Measurements from ENCODE around the gene FDCSP. TPM values are rescaled to one million over a fixed set of nuclear protein-coding genes. Genes with fewer than 3 reads are reported as not detected.

FDCSP gene
- total and polyA plus RNA-seq, 4 donors: not detected

- no peak for TF ChIP-seq GABPA (IDR thresholded peaks at IDR 0.05 in 1 of 2, conservative IDR thresholded peaks at IDR 0.05 in 1 of 2)
Observed at GRCh38 chr4:70179811-70180210, 46.1 kb upstream of the FDCSP start (continued).

GRCh38 chr4:70181864-70182263, 44.1 kb upstream of the FDCSP start:
- peaks cover 0 to 13% (median 4%) of the 10 kb centered on the region in 4 donors for H3K4me1 ChIP-seq (ENCODE audit: control insufficient read depth in 4 of 4, insufficient read depth in 4 of 4, low read length in 3 of 4)
- H3K9ac ChIP-seq (ENCODE audit: low read depth in 1 of 2, low read length in 2 of 2): no peak overlapping the region
- no peaks in the 10 kb centered on the region for H3K9me3 ChIP-seq (ENCODE audit: control insufficient read depth in 4 of 4, low read length in 3 of 4)
- TF ChIP-seq TAF1 (conservative IDR thresholded peaks at IDR 0.05): no peak
- TF ChIP-seq SP1 (IDR thresholded peaks at IDR 0.05): no peak
- no peak for TF ChIP-seq ATF3 (IDR thresholded peaks at IDR 0.05)
- TF ChIP-seq FOXA2 (IDR thresholded peaks at IDR 0.05): no peak
- no peak for TF ChIP-seq HNF4G (IDR thresholded peaks at IDR 0.05)
- TF ChIP-seq RAD21 (IDR thresholded peaks at IDR 0.05): no peak
- TF ChIP-seq ZBTB33 (IDR thresholded peaks at IDR 0.05): no peak
- TF ChIP-seq JUND (IDR thresholded peaks at IDR 0.05): no peak
- TF ChIP-seq EGR1 (IDR thresholded peaks at IDR 0.05; ENCODE audit: low read depth in 2 of 2): no peak
- H3K36me3 ChIP-seq (ENCODE audit: control insufficient read depth in 4 of 4, insufficient read depth in 3 of 4, low read depth in 1 of 4, low read length in 3 of 4): no peaks in the 10 kb centered on the region
- DNase-seq (ENCODE audit: low spot score): no peak
- 83% methylated on average over 1 of the region's 1 CpG for WGBS
- no peak overlapping the region for H3K4me3 ChIP-seq (ENCODE audit: low read depth in 1 of 3, low read length in 3 of 3)
- H3K27ac ChIP-seq (ENCODE audit: low read depth in 1 of 2, low read length in 2 of 2): no peak overlapping the region
- H3K27me3 ChIP-seq (ENCODE audit: control insufficient read depth in 4 of 4, insufficient read depth in 4 of 4, low read length in 3 of 4): no peaks in the 10 kb centered on the region

GRCh38 chr4:70182517-70183167, 43.3 kb upstream of the FDCSP start:
- WGBS: 15% methylated on average over 2 of the region's 2 CpGs
- H3K4me1 ChIP-seq (ENCODE audit: control insufficient read depth in 4 of 4, insufficient read depth in 4 of 4, low read length in 3 of 4): peaks cover 0 to 13% (median 4%) of the 10 kb centered on the region in 4 donors
- DNase-seq (ENCODE audit: low spot score): no peak
- no peak overlapping the region for H3K27ac ChIP-seq (ENCODE audit: low read depth in 1 of 2, low read length in 2 of 2)
- H3K9ac ChIP-seq (ENCODE audit: low read depth in 1 of 2, low read length in 2 of 2): no peak overlapping the region
- no peaks in the 10 kb centered on the region for H3K27me3 ChIP-seq (ENCODE audit: control insufficient read depth in 4 of 4, insufficient read depth in 4 of 4, low read length in 3 of 4)
- H3K4me3 ChIP-seq (ENCODE audit: low read depth in 1 of 3, low read length in 3 of 3): no peak overlapping the region
- TF ChIP-seq HNF4A (conservative IDR thresholded peaks at IDR 0.05): peak in 1 of 2 donors; percentile 29
- TF ChIP-seq RXRA (IDR thresholded peaks at IDR 0.05): no peak
- no peaks in the 10 kb centered on the region for H3K36me3 ChIP-seq (ENCODE audit: control insufficient read depth in 4 of 4, insufficient read depth in 3 of 4, low read depth in 1 of 4, low read length in 3 of 4)
- no peaks in the 10 kb centered on the region for H3K9me3 ChIP-seq (ENCODE audit: control insufficient read depth in 4 of 4, low read length in 3 of 4)

- H3K9ac ChIP-seq (ENCODE audit: low read depth in 1 of 2, low read length in 2 of 2): no peak overlapping the region
- no peak overlapping the region for H3K4me3 ChIP-seq (ENCODE audit: low read depth in 1 of 3, low read length in 3 of 3)
- no peak overlapping the region for H3K27ac ChIP-seq (ENCODE audit: low read depth in 1 of 2, low read length in 2 of 2)
- DNase-seq (ENCODE audit: low spot score): peak; percentile 33
- TF ChIP-seq JUND (IDR thresholded peaks at IDR 0.05) (no peak), RAD21 (IDR thresholded peaks at IDR 0.05) (peak; percentile 78 to 79), YY1 (IDR thresholded peaks at IDR 0.05) (no peak), HNF4A (conservative IDR thresholded peaks at IDR 0.05) (no peak), CTCF (IDR thresholded peaks at IDR 0.05; ENCODE audit: low read depth, low read length, missing input control) (peak; percentile 80), ATF3 (IDR thresholded peaks at IDR 0.05) (no peak), SP1 (IDR thresholded peaks at IDR 0.05) (no peak), EGR1 (IDR thresholded peaks at IDR 0.05; ENCODE audit: low read depth in 2 of 2) (no peak), HNF4G (IDR thresholded peaks at IDR 0.05) (no peak), GABPA (IDR thresholded peaks at IDR 0.05 in 1 of 2, conservative IDR thresholded peaks at IDR 0.05 in 1 of 2) (no peak)
- H3K27me3 ChIP-seq (ENCODE audit: control insufficient read depth in 4 of 4, insufficient read depth in 4 of 4, low read length in 3 of 4): no peaks in the 10 kb centered on the region
- H3K4me1 ChIP-seq (ENCODE audit: control insufficient read depth in 4 of 4, insufficient read depth in 4 of 4, low read length in 3 of 4): peaks cover 0 to 13% (median 4%) of the 10 kb centered on the region in 4 donors
- 22% methylated on average over 6 of the region's 6 CpGs for WGBS
- H3K9me3 ChIP-seq (ENCODE audit: control insufficient read depth in 4 of 4, low read length in 3 of 4): no peaks in the 10 kb centered on the region
- no peaks in the 10 kb centered on the region for H3K36me3 ChIP-seq (ENCODE audit: control insufficient read depth in 4 of 4, insufficient read depth in 3 of 4, low read depth in 1 of 4, low read length in 3 of 4)
Observed at GRCh38 chr4:70183168-70183939, 42.6 kb upstream of the FDCSP start.

Data from liver (tissue), 9 donors.